Chondrocyte (in vitro differentiated cells): ENCODE measurements around the gene PLA2G2D. TPM values are rescaled to one million over a fixed set of nuclear protein-coding genes. Genes with fewer than 3 reads are reported as not detected.

ENCODE experiments used
- DNase-seq: peaks from one replicate; pipeline ENCODE4 v3.0.0; 2021; ENCODE audit warnings: mixed read lengths, low spot score
- H3K27ac Mint-ChIP-seq: one replicate; pipeline ENCODE4 v1.8.0; 2021; ENCODE audit warnings: mild to moderate bottlenecking, moderate library complexity, mixed read lengths; ENCODE audit not compliant: unreplicated experiment
- H3K27me3 Mint-ChIP-seq: 2 replicates; pipeline ENCODE4 v1.8.0; 2021; ENCODE audit warnings: low read depth, mixed read lengths
- H3K36me3 Mint-ChIP-seq: 2 replicates; pipeline ENCODE4 v1.8.0; 2021; ENCODE audit warnings: low read depth, mixed read lengths
- H3K4me1 Mint-ChIP-seq: 2 replicates; pipeline ENCODE4 v1.8.0; 2021; ENCODE audit warnings: low read depth, mild to moderate bottlenecking, mixed read lengths
- H3K4me3 Mint-ChIP-seq: one replicate; pipeline ENCODE4 v1.8.0; 2021; ENCODE audit warnings: mild to moderate bottlenecking, moderate library complexity, mixed read lengths; ENCODE audit not compliant: unreplicated experiment
- H3K9me3 Mint-ChIP-seq: 2 replicates; pipeline ENCODE4 v1.8.0; 2021; ENCODE audit warnings: low read depth, mixed read lengths
- total RNA-seq: library from RNA; stranded (reverse); gene quantifications from 3 replicates; pipeline ENCODE4 v1.2.1, GENCODE V29; 2021
- TF ChIP-seq, protein P1 (sequence below): fragments of 200-600 bp; sonication (generic); IDR thresholded peaks from 2 replicates; pipeline ENCODE4 v1.5.0; 2021; ENCODE audit warnings: antibody characterized with exemption, mild to moderate bottlenecking, moderate library complexity

PLA2G2D gene
- total RNA-seq, 1 donor from 2014 or later, result not detected

DNA sequence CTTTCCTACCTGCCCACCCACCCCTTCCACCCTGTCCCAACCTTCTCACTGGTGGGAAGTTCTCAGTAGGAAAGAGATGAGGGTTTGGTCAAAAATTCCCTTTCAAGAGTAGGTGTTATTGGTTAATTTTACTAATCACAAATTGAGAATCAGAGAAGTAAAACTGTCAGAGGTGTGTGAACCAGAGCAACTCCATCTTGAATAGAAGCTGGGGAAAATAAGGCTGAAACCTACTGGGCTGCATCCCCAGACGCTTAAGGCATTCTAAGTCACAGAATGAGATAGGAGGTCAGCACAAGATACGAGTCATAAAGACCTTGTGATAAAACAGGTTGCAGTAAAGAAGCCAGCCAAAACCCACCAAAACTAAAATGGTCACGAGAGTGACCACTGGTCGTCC, 11.5 kb downstream of the PLA2G2D start:
- Mint-ChIP-seq H3K27me3 (peaks cover 22% of the 10 kb centered on the region), H3K36me3 (peaks cover 1% of the 10 kb centered on the region), H3K9me3 (no peaks in the 10 kb centered on the region), H3K27ac (no peak overlapping the region), H3K4me1 (no peaks in the 10 kb centered on the region), H3K4me3 (no peak overlapping the region)
- TF ChIP-seq, protein P1, sequence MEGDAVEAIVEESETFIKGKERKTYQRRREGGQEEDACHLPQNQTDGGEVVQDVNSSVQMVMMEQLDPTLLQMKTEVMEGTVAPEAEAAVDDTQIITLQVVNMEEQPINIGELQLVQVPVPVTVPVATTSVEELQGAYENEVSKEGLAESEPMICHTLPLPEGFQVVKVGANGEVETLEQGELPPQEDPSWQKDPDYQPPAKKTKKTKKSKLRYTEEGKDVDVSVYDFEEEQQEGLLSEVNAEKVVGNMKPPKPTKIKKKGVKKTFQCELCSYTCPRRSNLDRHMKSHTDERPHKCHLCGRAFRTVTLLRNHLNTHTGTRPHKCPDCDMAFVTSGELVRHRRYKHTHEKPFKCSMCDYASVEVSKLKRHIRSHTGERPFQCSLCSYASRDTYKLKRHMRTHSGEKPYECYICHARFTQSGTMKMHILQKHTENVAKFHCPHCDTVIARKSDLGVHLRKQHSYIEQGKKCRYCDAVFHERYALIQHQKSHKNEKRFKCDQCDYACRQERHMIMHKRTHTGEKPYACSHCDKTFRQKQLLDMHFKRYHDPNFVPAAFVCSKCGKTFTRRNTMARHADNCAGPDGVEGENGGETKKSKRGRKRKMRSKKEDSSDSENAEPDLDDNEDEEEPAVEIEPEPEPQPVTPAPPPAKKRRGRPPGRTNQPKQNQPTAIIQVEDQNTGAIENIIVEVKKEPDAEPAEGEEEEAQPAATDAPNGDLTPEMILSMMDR, result no peak
- no peak for DNase-seq

DNA sequence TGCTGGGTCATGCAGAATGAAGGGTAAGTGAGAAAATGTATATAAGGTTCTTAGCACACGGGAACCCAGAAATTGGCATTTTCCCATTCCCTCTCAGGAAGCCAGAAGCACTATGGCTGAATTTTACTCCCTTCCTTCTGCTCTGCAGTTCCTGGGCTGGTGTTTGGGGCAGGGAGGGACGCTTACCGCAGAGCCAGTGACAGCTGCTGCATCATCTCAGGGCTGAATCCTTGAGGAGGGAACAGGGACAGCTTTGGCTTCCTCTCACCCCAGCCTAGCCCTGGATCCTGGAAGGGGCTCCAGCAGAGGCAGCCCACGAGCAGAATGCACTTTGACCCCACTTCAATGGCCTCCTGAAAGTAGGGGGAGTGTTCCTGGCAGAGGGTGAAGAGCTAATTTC, 12.0 kb downstream of the PLA2G2D start:
- Mint-ChIP-seq H3K4me1 (no peaks in the 10 kb centered on the region), H3K27me3 (peaks cover 23% of the 10 kb centered on the region), H3K27ac (no peak overlapping the region), H3K36me3 (peaks cover 1% of the 10 kb centered on the region), H3K4me3 (no peak overlapping the region), H3K9me3 (no peaks in the 10 kb centered on the region)
- no peak for DNase-seq
- TF ChIP-seq, protein P1, result no peak

DNA sequence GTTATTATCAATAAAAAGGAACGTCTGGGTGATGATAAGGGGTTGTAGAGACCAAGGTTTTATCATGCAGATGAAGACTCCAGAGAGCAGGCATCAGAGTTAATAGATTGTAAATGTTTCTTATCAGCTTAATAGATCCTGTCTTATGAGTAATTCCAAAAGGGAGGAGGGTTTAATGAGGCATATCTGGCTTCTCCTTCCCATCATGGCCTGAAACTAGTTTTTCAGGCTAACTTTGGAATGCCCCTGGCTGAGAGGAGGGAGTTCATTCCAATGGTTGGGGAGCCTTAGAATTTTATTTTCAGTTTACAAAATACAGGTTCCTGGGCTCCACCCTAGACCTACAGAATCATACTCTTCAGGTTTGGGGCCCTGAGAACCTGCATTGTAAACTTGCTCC, 13.5 kb downstream of the PLA2G2D start:
- no peak for DNase-seq
- Mint-ChIP-seq H3K27ac (no peak overlapping the region), H3K36me3 (peaks cover 1% of the 10 kb centered on the region), H3K9me3 (no peaks in the 10 kb centered on the region), H3K4me1 (no peaks in the 10 kb centered on the region), H3K4me3 (no peak overlapping the region), H3K27me3 (peaks cover 26% of the 10 kb centered on the region)
- TF ChIP-seq, protein P1, result no peak

DNA sequence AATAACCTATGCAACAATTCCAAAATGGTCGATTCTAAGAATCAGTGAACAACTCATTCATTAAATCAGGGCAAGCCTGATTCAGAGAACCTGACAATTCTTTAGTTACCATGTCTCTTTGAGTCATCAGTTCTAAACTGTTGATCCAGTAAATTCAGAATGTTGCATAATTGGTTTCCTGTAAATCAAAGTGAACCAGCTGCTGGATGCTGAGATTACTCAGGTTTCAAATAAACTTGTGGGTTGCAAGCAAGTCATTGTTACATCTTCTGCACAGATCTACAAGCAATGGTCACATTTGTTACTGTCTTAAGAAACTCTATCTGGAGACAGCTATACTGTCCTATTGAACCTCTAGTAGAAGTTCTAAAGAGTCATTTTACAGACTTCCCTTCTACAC, 16.5 kb downstream of the PLA2G2D start:
- TF ChIP-seq, protein P1, result no peak
- no peak for DNase-seq
- Mint-ChIP-seq H3K4me1 (no peaks in the 10 kb centered on the region), H3K4me3 (no peak overlapping the region), H3K36me3 (peaks cover 1% of the 10 kb centered on the region), H3K27ac (no peak overlapping the region), H3K27me3 (peaks cover 35% of the 10 kb centered on the region), H3K9me3 (no peaks in the 10 kb centered on the region)

DNA sequence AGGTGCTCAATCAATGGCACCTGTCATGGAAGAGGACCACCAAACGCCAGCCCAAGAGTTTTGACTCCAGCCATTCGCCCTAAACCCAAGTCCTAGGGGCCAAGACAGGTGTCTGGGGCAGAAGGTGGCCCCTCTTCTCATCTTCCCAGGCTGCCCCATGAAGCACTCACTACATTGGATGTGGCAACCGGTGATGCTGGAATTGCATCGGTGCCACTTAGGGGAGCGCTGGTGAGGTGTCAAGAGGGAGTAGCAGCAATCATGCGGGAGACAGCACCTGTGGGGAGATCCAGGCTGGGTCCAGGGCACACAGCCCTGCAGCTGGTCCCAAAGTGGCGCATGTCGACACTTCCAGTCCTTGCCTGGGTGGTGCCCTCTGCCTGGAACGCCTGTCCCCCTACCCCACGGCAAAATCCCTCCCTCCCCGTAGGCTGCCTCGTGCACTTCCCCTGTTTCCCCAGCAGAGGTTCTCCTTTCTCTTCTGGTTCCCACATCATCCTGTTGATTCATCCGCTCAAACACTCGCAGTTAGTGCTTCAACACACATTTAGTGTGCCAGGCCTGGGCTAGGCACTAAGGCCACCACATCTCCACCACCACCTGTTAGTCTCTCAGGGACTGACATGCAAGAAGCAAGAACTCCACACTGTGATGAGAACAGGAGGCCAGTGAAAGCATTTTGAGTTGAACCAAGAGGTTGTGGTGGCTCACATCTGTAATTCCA, 18.5 kb downstream of the PLA2G2D start:
- TF ChIP-seq, protein P1, result peak; percentile 79
- DNase-seq, result no peak
- peaks cover 1% of the 10 kb centered on the region for H3K36me3 Mint-ChIP-seq

More for the DNA sequence above, 18.5 kb downstream of the PLA2G2D start:
- Mint-ChIP-seq H3K4me1 (no peaks in the 10 kb centered on the region), H3K27ac (no peak overlapping the region), H3K4me3 (no peak overlapping the region), H3K27me3 (peaks cover 32% of the 10 kb centered on the region), H3K9me3 (no peaks in the 10 kb centered on the region)
